H1 (cell line): Measurements from ENCODE around the gene KLHL24. TPM values are rescaled to one million over a fixed set of nuclear protein-coding genes. Genes with fewer than 3 reads are reported as not detected.

Experiments used
- CTCF ChIA-PET: fragments of 300-600 bp; sonication (Branson Sonifier 250); formaldehyde crosslinking; loops from one replicate; lab custom pipeline; 2021; ENCODE audit not compliant: partially characterized antibody; lab: Charles Lee
- POLR2A ChIA-PET: fragments of 300-600 bp; sonication (Branson Sonifier 250); formaldehyde crosslinking; loops from one replicate; lab custom pipeline; 2021; ENCODE audit warnings: inconsistent platforms; ENCODE audit not compliant: partially characterized antibody; lab: Charles Lee
- DNase-seq, 2 experiments: peaks; one replicate each; pipeline versions ENCODE4 v3.0.0 to v3.0.0-alpha.2; 2010 to 2022; ENCODE audit warnings: low spot score in 2 of 2, low read depth in 1 of 2, mixed read lengths in 1 of 2
- FAIRE-seq: peaks from 2 replicates; lab custom pipeline; 2011; peaks lifted over from hg19 to GRCh38; lab: Jason Lieb, UNC
- H2AFZ ChIP-seq: 2 replicates; pipeline ENCODE4 v1.8.1; 2012; ENCODE audit warnings: low read length, inconsistent platforms
- H2AK5ac ChIP-seq: 2 replicates; pipeline ENCODE4 v1.6.1; 2013; ENCODE audit warnings: low read depth, low read length
- H2BK120ac ChIP-seq: replicated peaks from 2 replicates; pipeline ENCODE3; 2013; ENCODE audit warnings: low read depth, low read length, inconsistent platforms
- H2BK12ac ChIP-seq: 2 replicates; pipeline ENCODE4 v1.6.1; 2013; ENCODE audit warnings: low read depth, low read length
- H2BK15ac ChIP-seq: 2 replicates; pipeline ENCODE4 v1.6.1; 2013; ENCODE audit warnings: low read length
- H2BK20ac ChIP-seq: 2 replicates; pipeline ENCODE4 v1.6.1; 2013; ENCODE audit warnings: low read length
- H2BK5ac ChIP-seq: 2 replicates; pipeline ENCODE4 v1.6.1; 2013; ENCODE audit warnings: low read depth, low read length
- H3K14ac ChIP-seq: 2 replicates; pipeline ENCODE4 v1.6.1; 2013; ENCODE audit warnings: inconsistent platforms; ENCODE audit not compliant: insufficient read length
- H3K18ac ChIP-seq: 2 replicates; pipeline ENCODE4 v1.6.1; 2013; ENCODE audit warnings: low read length; ENCODE audit errors: extremely low read depth
- H3K23ac ChIP-seq: 2 replicates; pipeline ENCODE4 v1.6.1; 2013; ENCODE audit warnings: inconsistent platforms; ENCODE audit not compliant: insufficient read length
- H3K23me2 ChIP-seq: 2 replicates; pipeline ENCODE4 v1.6.1; 2013; ENCODE audit warnings: low read depth, low read length
- H3K27ac ChIP-seq: 2 replicates; pipeline ENCODE4 v1.6.1; 2011; ENCODE audit warnings: low read depth, low read length, inconsistent platforms
- H3K27me3 ChIP-seq, 4 experiments: replicated peaks in 1 of 4; 1 replicate in 1 of 4; 2 replicates in 3 of 4; pipeline versions ENCODE4 v1.6.1 to v1.8.1; 2011 to 2013; ENCODE audit warnings: low read length in 3 of 4, mild to moderate bottlenecking in 3 of 4, inconsistent platforms in 2 of 4, mixed read lengths in 2 of 4, moderate library complexity in 1 of 4; ENCODE audit not compliant: control insufficient read depth in 3 of 4, insufficient read depth in 3 of 4; ENCODE audit errors: extremely low read depth in 1 of 4
- H3K36me3 ChIP-seq, 4 experiments: 2 replicates each; pipeline versions ENCODE4 v1.6.1 to v1.8.1; 2011 to 2013; ENCODE audit warnings: mild to moderate bottlenecking in 4 of 4, low read length in 3 of 4, moderate library complexity in 2 of 4, control low read depth in 1 of 4, inconsistent platforms in 1 of 4; ENCODE audit not compliant: insufficient read depth in 4 of 4, control insufficient read depth in 2 of 4
- H3K4ac ChIP-seq: replicated peaks from 2 replicates; pipeline ENCODE3; 2013; ENCODE audit warnings: low read length, low read depth, mixed read lengths, inconsistent platforms; ENCODE audit not compliant: insufficient read length
- H3K4me1 ChIP-seq, 4 experiments: replicated peaks in 1 of 4; 1 replicate in 1 of 4; 2 replicates in 3 of 4; pipeline versions ENCODE4 v1.6.1 to v1.8.1; 2011 to 2013; ENCODE audit warnings: low read length in 3 of 4, inconsistent platforms in 2 of 4, mixed read lengths in 1 of 4; ENCODE audit not compliant: insufficient read depth in 4 of 4, control insufficient read depth in 3 of 4
- H3K4me2 ChIP-seq, 2 experiments: 2 replicates each; pipeline versions ENCODE4 v1.6.1 to v1.8.1; 2011 to 2013; ENCODE audit warnings: low read depth in 2 of 2, low read length in 2 of 2, control low read depth in 1 of 2, inconsistent platforms in 1 of 2, mild to moderate bottlenecking in 1 of 2; ENCODE audit not compliant: insufficient read depth in 1 of 2
- H3K4me3 ChIP-seq, 4 experiments: fragments of 200-600, 300-600 bp in 1 of 4; sonication (generic), shearing (Covaris generic), sonication (Bioruptor Twin) in 1 of 4; 2 replicates each; pipeline versions ENCODE4 v1.5.1 to v1.8.1; 2011 to 2016; ENCODE audit warnings: low read length in 4 of 4, low read depth in 3 of 4, control low read depth in 2 of 4, inconsistent platforms in 2 of 4, mild to moderate bottlenecking in 2 of 4, mixed read lengths in 1 of 4, moderate library complexity in 1 of 4; ENCODE audit not compliant: insufficient read depth in 2 of 4; ENCODE audit errors: extremely low read depth in 1 of 4
- H3K56ac ChIP-seq: replicated peaks from 2 replicates; pipeline ENCODE3; 2013; ENCODE audit warnings: low read depth, mild to moderate bottlenecking, mixed read lengths, low read length, inconsistent platforms; ENCODE audit not compliant: insufficient read length
- H3K79me1 ChIP-seq: 2 replicates; pipeline ENCODE4 v1.6.1; 2013; ENCODE audit warnings: low read depth, low read length, control low read depth
- H3K79me2 ChIP-seq, 2 experiments: 2 replicates each; pipeline versions ENCODE4 v1.6.1 to v1.8.1; 2012 to 2013; ENCODE audit warnings: low read length in 2 of 2, mild to moderate bottlenecking in 2 of 2, inconsistent platforms in 1 of 2; ENCODE audit not compliant: insufficient read depth in 2 of 2, control insufficient read depth in 1 of 2
- H3K9ac ChIP-seq, 4 experiments: replicated peaks in 1 of 4; 1 replicate in 1 of 4; 2 replicates in 3 of 4; pipeline versions ENCODE4 v1.6.1 to v1.8.1; 2011 to 2013; ENCODE audit warnings: low read depth in 3 of 4, low read length in 3 of 4, control low read depth in 2 of 4, mild to moderate bottlenecking in 2 of 4, moderate library complexity in 2 of 4, inconsistent platforms in 1 of 4; ENCODE audit errors: extremely low read depth in 1 of 4
- H3K9me3 ChIP-seq, 2 experiments: 2 replicates each; pipeline versions ENCODE4 v1.6.1 to v1.8.1; 2012 to 2013; ENCODE audit warnings: mild to moderate bottlenecking in 2 of 2, moderate library complexity in 2 of 2, control low read depth in 1 of 2, inconsistent platforms in 1 of 2, low read depth in 1 of 2, low read length in 1 of 2, mixed read lengths in 1 of 2; ENCODE audit not compliant: insufficient read depth in 2 of 2
- H4K20me1 ChIP-seq, 2 experiments: replicated peaks in 1 of 2; 2 replicates each; pipeline versions ENCODE3 to v1.8.1; 2011 to 2013; ENCODE audit warnings: inconsistent platforms in 2 of 2, low read length in 2 of 2, mild to moderate bottlenecking in 1 of 2; ENCODE audit not compliant: insufficient read depth in 2 of 2, control insufficient read depth in 1 of 2
- H4K5ac ChIP-seq: 2 replicates; pipeline ENCODE4 v1.6.1; 2013; ENCODE audit warnings: low read length, low read depth, mixed read lengths, inconsistent platforms; ENCODE audit not compliant: insufficient read length
- H4K8ac ChIP-seq: 2 replicates; pipeline ENCODE4 v1.8.0; 2013; ENCODE audit warnings: mild to moderate bottlenecking, moderate library complexity, low read length, inconsistent platforms; ENCODE audit not compliant: insufficient read depth; ENCODE audit errors: extremely low read depth
- H4K91ac ChIP-seq: replicated peaks from 2 replicates; pipeline ENCODE3; 2013; ENCODE audit warnings: low read length, mixed read lengths, inconsistent platforms; ENCODE audit not compliant: insufficient read length
- BRCA1 ChIP-seq: IDR thresholded peaks from 2 replicates; pipeline ENCODE4 v1.6.1; 2012; ENCODE audit warnings: low read depth, low read length, improper control_type of control experiment
- CTCF ChIP-seq, 3 experiments: IDR thresholded peaks; 1 replicate in 2 of 3; 2 replicates in 1 of 3; pipeline versions ENCODE4 v1.5.1 to v1.6.1; 2011; ENCODE audit warnings: low read length in 3 of 3, mild to moderate bottlenecking in 3 of 3, inconsistent platforms in 2 of 3, low read depth in 1 of 3, moderate library complexity in 1 of 3; ENCODE audit not compliant: insufficient read depth in 1 of 3; ENCODE audit errors: control extremely low read depth in 1 of 3
- EZH2 ChIP-seq: fragments of 200-600 bp; sonication (generic); IDR thresholded peaks from 2 replicates; pipeline ENCODE4 v1.7.1; 2012; ENCODE audit warnings: low read depth, mild to moderate bottlenecking, moderate library complexity, low read length, inconsistent platforms; ENCODE audit not compliant: severe bottlenecking
- HDAC2 ChIP-seq, 2 experiments: fragments of 300-600 bp in 1 of 2; sonication (generic) in 1 of 2; IDR thresholded peaks; 2 replicates each; pipeline ENCODE4 v1.6.1; 2011 to 2012; ENCODE audit warnings: low read depth in 2 of 2, low read length in 2 of 2, mild to moderate bottlenecking in 2 of 2, moderate library complexity in 2 of 2, borderline replicate concordance in 1 of 2, inconsistent platforms in 1 of 2
- POU5F1 ChIP-seq: IDR thresholded peaks from 2 replicates; pipeline ENCODE4 v1.6.1; 2011; ENCODE audit warnings: low read depth, mild to moderate bottlenecking, low read length, moderate library complexity
- RBBP5 ChIP-seq: IDR thresholded peaks from 2 replicates; pipeline ENCODE4 v1.7.1; 2012; ENCODE audit warnings: low read depth, mild to moderate bottlenecking, inconsistent platforms, low read length, moderate library complexity, borderline replicate concordance
- SIX5 ChIP-seq: IDR thresholded peaks from 2 replicates; pipeline ENCODE4 v1.6.1; 2011; ENCODE audit warnings: mild to moderate bottlenecking, low read depth, low read length
- SP1 ChIP-seq: IDR thresholded peaks from 2 replicates; pipeline ENCODE4 v1.6.1; 2011; ENCODE audit warnings: low read depth, low read length
- SRF ChIP-seq: IDR thresholded peaks from 2 replicates; pipeline ENCODE4 v1.6.1; 2011; ENCODE audit warnings: mild to moderate bottlenecking, low read depth, low read length, moderate library complexity
- TAF1 ChIP-seq: IDR thresholded peaks from 2 replicates; pipeline ENCODE4 v1.6.1; 2011; ENCODE audit warnings: mild to moderate bottlenecking, low read depth, low read length
- WGBS, 2 experiments: shearing (Covaris generic) in 1 of 2; methylation state at CpG; one replicate each; pipeline versions ENCODE4 v1.1.6 to v1.1.7; 2013 to 2015; ENCODE audit warnings: low lambda C conversion rate in 2 of 2, mixed read lengths in 2 of 2, inconsistent platforms in 1 of 2, low coverage in 1 of 2, missing lambda C conversion rate in 1 of 2; ENCODE audit not compliant: insufficient replicate concordance in 2 of 2, insufficient coverage in 1 of 2, insufficient read length in 1 of 2; ENCODE audit errors: extremely low coverage in 1 of 2, missing lambda C conversion rate in 1 of 2; 5-methylcytosine and 5-hydroxymethylcytosine counted together
- polyA plus RNA-seq, 7 experiments: library from polyadenylated mRNA; depleted of rRNA in 3 of 7; stranded (reverse) in 5 of 7; unstranded in 2 of 7; fragments of >200 nt in 5 of 7; fragments of 200-250 nt in 2 of 7; gene quantifications; 1 replicate in 5 of 7; 2 replicates in 1 of 7; 4 replicates in 1 of 7; pipeline versions ENCODE4 v1.2.1 to v1.2.3, GENCODE V29; 2011 to 2013; ENCODE audit warnings: missing spikeins in 2 of 7, mixed read lengths in 2 of 7
- total RNA-seq: library from RNA; stranded (reverse); fragmentation: NEBNext Ultra II Directional; extraction: Animal tissue kit (Norgen Biotek cat#: 25700); gene quantifications from 2 replicates; pipeline ENCODE4 v1.2.1, GENCODE V29; 2021

KLHL24 gene
- total and polyA plus RNA-seq, 2 of the 8 experiments (the other 6 are each of a cell fraction or from before 2014, with no cell fraction given): 12.5 to 36.2 TPM

DNA sequence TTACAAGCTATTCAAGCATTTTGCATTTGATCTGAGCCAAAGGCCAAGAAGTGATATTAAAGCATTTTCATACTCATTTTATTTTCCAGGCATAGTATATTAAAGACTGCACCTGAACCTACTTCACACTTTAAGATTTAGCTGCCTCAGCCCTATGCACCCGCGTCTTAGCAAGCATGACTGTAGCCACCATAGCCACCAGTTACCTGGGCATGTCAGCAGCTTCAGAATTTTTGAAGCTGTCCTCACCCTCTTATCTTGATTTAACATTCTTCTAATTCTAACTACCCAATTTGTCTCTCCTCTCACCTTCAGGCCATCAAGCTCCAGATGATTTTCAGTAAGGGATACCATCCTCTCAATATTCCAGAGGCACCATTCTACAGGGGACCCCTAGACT, 40.8 kb upstream of the KLHL24 start:
- H3K56ac ChIP-seq: no peak overlapping the region
- H3K18ac ChIP-seq: no peak overlapping the region
- H3K14ac ChIP-seq: no peak overlapping the region
- DNase-seq (no peak), FAIRE-seq (no peak)
- no peak overlapping the region for H3K27ac ChIP-seq
- H2AFZ ChIP-seq: no peak overlapping the region
- H3K4ac ChIP-seq: no peak overlapping the region
- no peak overlapping the region for H4K91ac ChIP-seq
- no peak overlapping the region for H2AK5ac ChIP-seq
- H2BK12ac ChIP-seq: no peak overlapping the region
- H4K20me1 ChIP-seq: no peaks in the 10 kb centered on the region
- ChIA-PET POLR2A (interaction anchor here (0.6 kb wide), 1 partner anchor 534 kb away, joined by 3 read pairs; no protein-coding TSS in a partner anchor), CTCF (interaction anchor here (1.5 kb wide), 1 partner anchor 10 kb away, joined by 7 read pairs; no protein-coding TSS in a partner anchor)
- peaks cover 0 to 11% of the 10 kb centered on the region in 2 experiments; a peak in 2 of 4 replicates for H3K9me3 ChIP-seq
- H4K8ac ChIP-seq: no peak overlapping the region
- H3K27me3 ChIP-seq: no peaks in the 10 kb centered on the region
- H3K9ac ChIP-seq: no peak overlapping the region
- no peak overlapping the region for H2BK120ac ChIP-seq
- no peak overlapping the region for H3K4me2 ChIP-seq
- no peaks in the 10 kb centered on the region for H3K79me2 ChIP-seq
- H3K4me3 ChIP-seq: no peak overlapping the region
- H3K23ac ChIP-seq: no peak overlapping the region
- H2BK5ac ChIP-seq: no peak overlapping the region
- no peaks in the 10 kb centered on the region for H3K23me2 ChIP-seq
- H2BK20ac ChIP-seq: no peak overlapping the region
- H3K36me3 ChIP-seq: no peaks in the 10 kb centered on the region
- no peaks in the 10 kb centered on the region for H3K79me1 ChIP-seq
- TF ChIP-seq SRF: no peak
- no peak for TF ChIP-seq SP1
- TF ChIP-seq POU5F1: no peak
- TF ChIP-seq HDAC2 (IDR thresholded peaks at IDR 0.05; ENCODE audit: borderline replicate concordance in 1 of 2, low read depth in 2 of 2, low read length in 2 of 2): no peak
- TF ChIP-seq RBBP5: no peak
- TF ChIP-seq TAF1: no peak
- no peak for TF ChIP-seq CTCF (IDR thresholded peaks at IDR 0.05; ENCODE audit: control extremely low read depth in 1 of 3, insufficient read depth in 1 of 3, low read depth in 1 of 3, low read length in 3 of 3)
- TF ChIP-seq SIX5: no peak
- no peak for TF ChIP-seq EZH2
- TF ChIP-seq BRCA1: no peak
- 83% methylated on average over 2 of the region's 2 CpGs; no CpG with 5 or more reads in 1 of the 2 experiments for WGBS, 2 experiments
- H3K4me1 ChIP-seq: peaks cover 0 to 10% (median 5%) of the 10 kb centered on the region in 4 experiments; a peak in 4 of 7 replicates
- no peak overlapping the region for H2BK15ac ChIP-seq
- no peak overlapping the region for H4K5ac ChIP-seq
